Psoas muscle (tissue), 8 donors: ENCODE data around the gene MAP4K4. TPM values are rescaled to one million over a fixed set of nuclear protein-coding genes. Genes with fewer than 3 reads are reported as not detected.

Experiments used
- ATAC-seq, 4 donors: fragments of 200-7000 bp; cut with Tn5 transposase; one replicate each; pipeline ENCODE4 v1.9.1; 2020; ENCODE audit warnings: moderate library complexity in 3 of 4, mild to moderate bottlenecking in 2 of 4
- DNase-seq, 2 donors: peaks; one replicate each; pipeline ENCODE4 v3.0.0-alpha.2; 2020
- H3K27ac ChIP-seq: fragments of 200-600 bp; one replicate; pipeline ENCODE4 v1.8.0; 2022
- H3K27me3 ChIP-seq, 3 donors: fragments of 200-600 bp in 1 of 3; one replicate each; pipeline versions ENCODE4 v1.6.1 to v1.8.0; 2013 to 2022; ENCODE audit warnings: low read length in 2 of 3, mild to moderate bottlenecking in 2 of 3, moderate library complexity in 1 of 3; ENCODE audit not compliant: insufficient read depth in 3 of 3
- H3K36me3 ChIP-seq, 2 donors: fragments of 200-600 bp in 1 of 2; one replicate each; pipeline versions ENCODE4 v1.6.1 to v1.8.0; 2013 to 2022; ENCODE audit warnings: low read depth in 1 of 2, mild to moderate bottlenecking in 1 of 2, moderate library complexity in 1 of 2; ENCODE audit not compliant: insufficient read depth in 1 of 2
- H3K4me1 ChIP-seq: fragments of 200-600 bp; one replicate; pipeline ENCODE4 v1.8.0; 2022
- H3K4me3 ChIP-seq: fragments of 200-600 bp; one replicate; pipeline ENCODE4 v1.8.0; 2022; ENCODE audit warnings: mild to moderate bottlenecking
- H3K9me3 ChIP-seq: fragments of 200-600 bp; one replicate; pipeline ENCODE4 v1.8.0; 2022
- WGBS, 3 donors: extraction: QIAGEN DNeasy Blood & Tissue Kit; methylation state at CpG; one replicate each; pipeline versions ENCODE4 v1.1.6 to v1.1.7; 2013; 5-methylcytosine and 5-hydroxymethylcytosine counted together
- intact Hi-C, 2 donors: fragments of 100-400 bp; cut with DNase I; formaldehyde crosslinking; loops; one replicate each; pipeline versions ENCODE4 v1.11.0 to v1.14.2; 2022
- polyA plus RNA-seq, 3 donors: library from polyadenylated mRNA; stranded (reverse); fragments of 200-250 nt; gene quantifications; one replicate each; pipeline ENCODE4 v1.2.3, GENCODE V29; 2013
- total RNA-seq, 4 donors: library from RNA; stranded (reverse); fragmentation: NEBNext Ultra II Directional in 2 of 4; extraction: Animal tissue kit (Norgen Biotek cat#: 25700) in 2 of 4; gene quantifications; one replicate each; pipeline versions ENCODE4 v1.2.1 to v1.2.4, GENCODE V29; 2021 to 2023
- TF ChIP-seq, protein P1 (sequence below): fragments of 200-600 bp; IDR thresholded peaks from one replicate; pipeline ENCODE4 v1.8.0; 2022; ENCODE audit warnings: antibody characterized with exemption
- donor health status: healthy with polysubstance abuse.
- donor health status: DM: no; HTN: no; CAD: no; lungs with moderate emphysema.
- donor health status: Bipolar disorder and iron deficiency.
- donor health status: healthy.
- donor health status: DM: yes; HTN: yes; CAD: no.
- donor health status: DM: no; HTN: no; CAD: no.
- donor health status: DM: no; HTN: no; CAD: no.
- donor health status: DM: yes; HTN: yes; CAD: no.

MAP4K4 gene
- total and polyA plus RNA-seq, 7 donors, result 20.1 to 99.9 (median 80.4) TPM

- DNase-seq (no peak), ATAC-seq (no peak)
- H3K36me3 ChIP-seq, result peaks cover 0 to 75% of the 10 kb centered on the region in 2 donors
- no peaks in the 10 kb centered on the region for H3K27me3 ChIP-seq
- no peak overlapping the region for H3K27ac ChIP-seq
- TF ChIP-seq, protein P1, sequence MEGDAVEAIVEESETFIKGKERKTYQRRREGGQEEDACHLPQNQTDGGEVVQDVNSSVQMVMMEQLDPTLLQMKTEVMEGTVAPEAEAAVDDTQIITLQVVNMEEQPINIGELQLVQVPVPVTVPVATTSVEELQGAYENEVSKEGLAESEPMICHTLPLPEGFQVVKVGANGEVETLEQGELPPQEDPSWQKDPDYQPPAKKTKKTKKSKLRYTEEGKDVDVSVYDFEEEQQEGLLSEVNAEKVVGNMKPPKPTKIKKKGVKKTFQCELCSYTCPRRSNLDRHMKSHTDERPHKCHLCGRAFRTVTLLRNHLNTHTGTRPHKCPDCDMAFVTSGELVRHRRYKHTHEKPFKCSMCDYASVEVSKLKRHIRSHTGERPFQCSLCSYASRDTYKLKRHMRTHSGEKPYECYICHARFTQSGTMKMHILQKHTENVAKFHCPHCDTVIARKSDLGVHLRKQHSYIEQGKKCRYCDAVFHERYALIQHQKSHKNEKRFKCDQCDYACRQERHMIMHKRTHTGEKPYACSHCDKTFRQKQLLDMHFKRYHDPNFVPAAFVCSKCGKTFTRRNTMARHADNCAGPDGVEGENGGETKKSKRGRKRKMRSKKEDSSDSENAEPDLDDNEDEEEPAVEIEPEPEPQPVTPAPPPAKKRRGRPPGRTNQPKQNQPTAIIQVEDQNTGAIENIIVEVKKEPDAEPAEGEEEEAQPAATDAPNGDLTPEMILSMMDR, result no peak
- WGBS, 3 donors, result 34 to 49% (median 38%) methylated on average over 2 of the region's 2 CpGs
- no peak overlapping the region for H3K4me3 ChIP-seq
- no peaks in the 10 kb centered on the region for H3K9me3 ChIP-seq
- peaks cover 15% of the 10 kb centered on the region for H3K4me1 ChIP-seq
- intact Hi-C loops, result no loop called here
These were observed 155.3 kb downstream of the MAP4K4 start for GRCh38 chr2:101852824-101853223.

- ATAC-seq (peak; percentile 64 to 85 (median 83)), DNase-seq (no peak)
- H3K4me1 ChIP-seq, result no peaks in the 10 kb centered on the region
- no peaks in the 10 kb centered on the region for H3K27me3 ChIP-seq
- H3K36me3 ChIP-seq, result peaks cover under 1 to 87% of the 10 kb centered on the region in 2 donors
- 63 to 74% (median 73%) methylated on average over 4 of the region's 4 CpGs for WGBS, 3 donors
- no peak overlapping the region for H3K27ac ChIP-seq
- no peaks in the 10 kb centered on the region for H3K9me3 ChIP-seq
- no peak overlapping the region for H3K4me3 ChIP-seq
- TF ChIP-seq, protein P1, result no peak
- intact Hi-C loops, result no loop called here
These were observed 157.4 kb downstream of the MAP4K4 start for GRCh38 chr2:101854877-101855276.

GRCh38 chr2:101855776-101856175 lies 158.3 kb downstream of the MAP4K4 start:
- Histone ChIP-seq H3K36me3 (peaks cover 5 to 87% of the 10 kb centered on the region in 2 donors), H3K27ac (no peak overlapping the region), H3K27me3 (no peaks in the 10 kb centered on the region), H3K4me1 (no peaks in the 10 kb centered on the region), H3K4me3 (no peak overlapping the region), H3K9me3 (no peaks in the 10 kb centered on the region)
- intact Hi-C loops, result no loop called here
- DNase-seq (no peak), ATAC-seq (no peak)
- WGBS, 3 donors, result 95 to 98% (median 97%) methylated on average over 9 of the region's 9 CpGs
- TF ChIP-seq, protein P1, result no peak

GRCh38 chr2:101858246-101858645 lies 160.7 kb downstream of the MAP4K4 start:
- H3K36me3 ChIP-seq, result peaks cover 5 to 98% of the 10 kb centered on the region in 2 donors
- no peak overlapping the region for H3K4me3 ChIP-seq
- TF ChIP-seq, protein P1, result no peak
- ATAC-seq, result no peak
- intact Hi-C loops, result no loop called here
- H3K27me3 ChIP-seq, result no peaks in the 10 kb centered on the region
- no peak for DNase-seq
- H3K27ac ChIP-seq, result no peak overlapping the region
- H3K9me3 ChIP-seq, result no peaks in the 10 kb centered on the region
- no peaks in the 10 kb centered on the region for H3K4me1 ChIP-seq

DNA sequence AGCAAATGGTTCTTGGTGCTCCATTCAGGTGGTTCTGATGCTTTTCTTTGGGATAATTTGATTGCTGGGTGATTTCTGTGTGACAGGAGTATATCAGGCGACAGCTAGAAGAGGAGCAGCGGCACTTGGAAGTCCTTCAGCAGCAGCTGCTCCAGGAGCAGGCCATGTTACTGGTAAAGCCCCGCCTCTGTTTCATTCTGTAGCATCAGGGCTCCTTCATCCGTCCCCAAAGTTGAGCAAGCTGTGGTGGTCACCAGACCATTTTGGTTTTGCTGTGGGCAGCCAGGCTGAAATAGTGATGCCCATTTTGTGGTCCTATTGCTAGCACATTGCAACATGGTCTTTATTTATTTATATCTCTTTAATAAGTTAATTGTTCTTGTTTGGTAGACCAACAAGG lies 161.4 kb downstream of the MAP4K4 start:
- H3K36me3 ChIP-seq, result peaks cover 5 to 98% of the 10 kb centered on the region in 2 donors
- no peak overlapping the region for H3K4me3 ChIP-seq
- peak in 2 of 4 donors; percentile 34 to 36 for ATAC-seq
- TF ChIP-seq, protein P1, result no peak
- intact Hi-C loops, result no loop called here
- no peaks in the 10 kb centered on the region for H3K4me1 ChIP-seq
- H3K27ac ChIP-seq, result no peak overlapping the region
- WGBS, 3 donors, result 72 to 83% (median 75%) methylated on average over 4 of the region's 4 CpGs
- no peaks in the 10 kb centered on the region for H3K27me3 ChIP-seq
- DNase-seq, result no peak
- no peaks in the 10 kb centered on the region for H3K9me3 ChIP-seq
